Smooth muscle cell (in vitro differentiated cells): Measurements from ENCODE around the gene USP21. TPM values are rescaled to one million over a fixed set of nuclear protein-coding genes. Genes with fewer than 3 reads are reported as not detected.

Source experiments
- DNase-seq: peaks from one replicate; lab custom pipeline; 2025; ENCODE audit not compliant: unreplicated experiment; lab: John Stamatoyannopoulos, UW
- H2AFZ ChIP-seq: fragments of 200-600 bp; sonication (generic); 2 replicates; pipeline ENCODE4 v1.6.0; 2016; ENCODE audit warnings: antibody characterized with exemption, low read depth, mild to moderate bottlenecking
- H3F3A ChIP-seq: fragments of 200-600 bp; sonication (generic); 2 replicates; pipeline ENCODE4 v1.6.0; 2017; ENCODE audit warnings: antibody characterized with exemption, low read depth
- H3K27ac ChIP-seq: fragments of 200-600 bp; sonication (generic); 2 replicates; pipeline ENCODE4 v1.5.1; 2016; ENCODE audit warnings: low read depth, mild to moderate bottlenecking
- H3K27me3 ChIP-seq: fragments of 200-600 bp; sonication (generic); 2 replicates; pipeline ENCODE4 v1.6.1; 2016; ENCODE audit warnings: low read depth, mild to moderate bottlenecking
- H3K36me3 ChIP-seq: fragments of 200-600 bp; sonication (generic); 2 replicates; pipeline ENCODE4 v1.5.1; 2016; ENCODE audit warnings: low read depth
- H3K4me1 ChIP-seq: fragments of 200-600 bp; sonication (generic); 2 replicates; pipeline ENCODE4 v1.5.1; 2016; ENCODE audit warnings: low read depth
- H3K4me2 ChIP-seq: fragments of 200-600 bp; sonication (generic); 2 replicates; pipeline ENCODE4 v1.6.0; 2016; ENCODE audit warnings: mild to moderate bottlenecking
- H3K4me3 ChIP-seq: fragments of 200-600 bp; sonication (generic); 2 replicates; pipeline ENCODE4 v1.5.1; 2016; ENCODE audit warnings: mild to moderate bottlenecking
- H3K79me2 ChIP-seq: fragments of 200-600 bp; sonication (generic); 2 replicates; pipeline ENCODE4 v1.6.0; 2016; ENCODE audit warnings: low read depth, mild to moderate bottlenecking
- H3K9ac ChIP-seq: fragments of 200-600 bp; sonication (generic); 2 replicates; pipeline ENCODE4 v1.6.0; 2016; ENCODE audit warnings: low read depth
- H3K9me3 ChIP-seq: fragments of 200-600 bp; sonication (generic); replicated peaks from 2 replicates; pipeline ENCODE4 v1.5.1; 2016; ENCODE audit warnings: low read depth
- H4K20me1 ChIP-seq: fragments of 200-600 bp; sonication (generic); 2 replicates; pipeline ENCODE4 v1.6.0; 2016; ENCODE audit warnings: low read depth
- CTCF ChIP-seq: fragments of 200-600 bp; sonication (generic); IDR thresholded peaks from 2 replicates; pipeline ENCODE4 v1.5.1; 2017; ENCODE audit warnings: borderline replicate concordance, mild to moderate bottlenecking, antibody characterized with exemption; ENCODE audit not compliant: insufficient read depth, poor library complexity, severe bottlenecking
- WGBS: methylation state at CpG from one replicate; pipeline ENCODE4 v1.1.7; 2016; ENCODE audit warnings: low lambda C conversion rate; 5-methylcytosine and 5-hydroxymethylcytosine counted together
- polyA plus RNA-seq: library from polyadenylated mRNA; unstranded; fragments of >200 nt; fragmentation: Nextera tagmentation; extraction: Ambion mirVana; gene quantifications from 2 replicates; pipeline ENCODE4 v1.2.1, GENCODE V29; 2016
- total RNA-seq: library from RNA; depleted of rRNA; stranded (reverse); fragments of >200 nt; gene quantifications from 2 replicates; pipeline ENCODE4 v1.2.3, GENCODE V29; 2014

USP21 gene
- total and polyA plus RNA-seq, 2 experiments from 2014 or later = 10.7 to 25.4 TPM

GRCh38 chr1:161140755-161141400, 18.4 kb upstream of the USP21 start:
- Histone ChIP-seq H3K9me3 (no peaks in the 10 kb centered on the region), H3K4me2 (no peak overlapping the region), H3K27ac (no peak overlapping the region), H2AFZ (no peak overlapping the region), H3K4me3 (no peak overlapping the region), H3K36me3 (no peaks in the 10 kb centered on the region), H3K27me3 (no peaks in the 10 kb centered on the region), H3F3A (no peaks in the 10 kb centered on the region), H4K20me1 (no peaks in the 10 kb centered on the region), H3K4me1 (no peaks in the 10 kb centered on the region), H3K9ac (no peak overlapping the region), H3K79me2 (peaks cover 6% of the 10 kb centered on the region)
- no peak for DNase-seq
- 98% methylated on average over 29 of the region's 29 CpGs for WGBS
- TF ChIP-seq CTCF = no peak

DNA sequence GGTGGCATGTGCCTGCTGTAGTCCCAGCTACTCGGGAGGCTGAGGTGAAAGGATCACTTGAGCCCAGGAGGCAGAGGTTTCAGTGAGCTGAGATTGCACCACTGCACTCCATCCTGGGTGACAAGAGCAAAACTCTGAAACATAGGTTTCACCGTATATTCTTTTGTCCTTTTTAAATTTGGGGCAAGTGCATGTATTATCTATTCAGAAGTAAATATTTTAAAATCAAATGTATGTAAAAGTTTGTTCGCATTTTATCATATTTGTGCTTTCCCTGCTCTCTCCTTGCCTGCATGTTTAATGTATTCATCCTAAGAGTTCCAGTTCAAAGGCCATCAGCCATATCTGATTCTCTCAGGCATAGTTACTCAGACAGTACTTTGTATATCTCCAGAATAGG, 13.5 kb upstream of the USP21 start:
- H3K4me3 ChIP-seq = no peak overlapping the region
- no peak for DNase-seq
- no peaks in the 10 kb centered on the region for H3K27me3 ChIP-seq
- H2AFZ ChIP-seq = no peak overlapping the region
- H3K4me1 ChIP-seq = no peaks in the 10 kb centered on the region
- no peak for TF ChIP-seq CTCF
- WGBS = 94% methylated on average over 3 of the region's 3 CpGs
- H3F3A ChIP-seq = no peaks in the 10 kb centered on the region
- H3K4me2 ChIP-seq = no peak overlapping the region
- H4K20me1 ChIP-seq = no peaks in the 10 kb centered on the region
- H3K27ac ChIP-seq = no peak overlapping the region
- no peaks in the 10 kb centered on the region for H3K36me3 ChIP-seq
- H3K9me3 ChIP-seq = no peaks in the 10 kb centered on the region
- no peak overlapping the region for H3K9ac ChIP-seq
- H3K79me2 ChIP-seq = no peaks in the 10 kb centered on the region

GRCh38 chr1:161153176-161153575, 6.1 kb upstream of the USP21 start:
- H2AFZ ChIP-seq = peak overlapping the region; percentile 88
- H3K9me3 ChIP-seq = no peaks in the 10 kb centered on the region
- peak overlapping the region; percentile 78 for H3K4me3 ChIP-seq
- DNase-seq = no peak
- H3K36me3 ChIP-seq = no peaks in the 10 kb centered on the region
- H3F3A ChIP-seq = no peaks in the 10 kb centered on the region
- H3K9ac ChIP-seq = peak overlapping the region; percentile 98
- WGBS = 26% methylated on average over 9 of the region's 9 CpGs
- H3K27ac ChIP-seq = peak overlapping the region; percentile 93
- H3K4me2 ChIP-seq = peak overlapping the region; percentile 86
- no peaks in the 10 kb centered on the region for H4K20me1 ChIP-seq
- no peaks in the 10 kb centered on the region for H3K27me3 ChIP-seq
- peaks cover 6% of the 10 kb centered on the region for H3K4me1 ChIP-seq
- H3K79me2 ChIP-seq = peaks cover 10% of the 10 kb centered on the region
- no peak for TF ChIP-seq CTCF

GRCh38 chr1:161153682-161154337, 5.5 kb upstream of the USP21 start, which contains the start of gene UFC1:
TSS of gene UFC1 (plus strand) at chr1:161153978. CDS start at chr1:161153998, 20 bp downstream.
- H3K27ac ChIP-seq = peak within 1 kb of the TSS; percentile 93
- H3K27me3 ChIP-seq = no peaks in the 10 kb centered on the region
- peak within 1 kb of the TSS; percentile 78 for H3K4me3 ChIP-seq
- H3F3A ChIP-seq = no peaks in the 10 kb centered on the region
- no peak for TF ChIP-seq CTCF
- H3K4me2 ChIP-seq = peak within 1 kb of the TSS; percentile 86
- DNase-seq = peak; percentile 18
- H3K9ac ChIP-seq = peak within 1 kb of the TSS; percentile 98
- peak within 1 kb of the TSS; percentile 88 for H2AFZ ChIP-seq
- no peaks in the 10 kb centered on the region for H3K36me3 ChIP-seq
- under 1% methylated on average over 33 of the region's 33 CpGs for WGBS
- peaks cover 6% of the 10 kb centered on the region for H3K4me1 ChIP-seq
- no peaks in the 10 kb centered on the region for H4K20me1 ChIP-seq
- peaks cover 10% of the 10 kb centered on the region for H3K79me2 ChIP-seq
- no peaks in the 10 kb centered on the region for H3K9me3 ChIP-seq
